Left cardiac atrium (tissue), 4 donors: ENCODE measurements around the gene PGBD1. TPM values are rescaled to one million over a fixed set of nuclear protein-coding genes. Genes with fewer than 3 reads are reported as not detected.
A peak's percentile ranks its signal among the peaks of the same experiment; 100 is the strongest.

ENCODE experiments used
- ATAC-seq, 2 donors: fragments of 200-7000 bp; cut with Tn5 transposase; one replicate each; pipeline ENCODE4 v1.9.1; 2020; ENCODE audit warnings: mild to moderate bottlenecking in 2 of 2, moderate library complexity in 2 of 2
- DNase-seq: peaks from one replicate; pipeline ENCODE4 v3.0.0-alpha.2; 2020
- intact Hi-C, 2 donors: fragments of 100-400 bp; cut with DNase I; formaldehyde crosslinking; loops; one replicate each; pipeline versions ENCODE4 v1.14.1 to v1.15.1; 2022 to 2023
- total RNA-seq, 2 donors: library from RNA; stranded (reverse); fragmentation: NEBNext Ultra II Directional; extraction: Animal tissue kit (Norgen Biotek cat#: 25700); gene quantifications; one replicate each; pipeline ENCODE4 v1.2.1, GENCODE V29; 2021
- donor health status: DM: no; HTN: yes; CAD: no.
- donor health status: DM: no; HTN: yes; CAD: no; lungs with severe emphysema.
- donor health status: DM: yes; HTN: yes; CAD: no.
- donor health status: Dilated cardiomyopathy.

Gene PGBD1
- total RNA-seq, 2 donors from 2014 or later, result 2.7 TPM

DNA sequence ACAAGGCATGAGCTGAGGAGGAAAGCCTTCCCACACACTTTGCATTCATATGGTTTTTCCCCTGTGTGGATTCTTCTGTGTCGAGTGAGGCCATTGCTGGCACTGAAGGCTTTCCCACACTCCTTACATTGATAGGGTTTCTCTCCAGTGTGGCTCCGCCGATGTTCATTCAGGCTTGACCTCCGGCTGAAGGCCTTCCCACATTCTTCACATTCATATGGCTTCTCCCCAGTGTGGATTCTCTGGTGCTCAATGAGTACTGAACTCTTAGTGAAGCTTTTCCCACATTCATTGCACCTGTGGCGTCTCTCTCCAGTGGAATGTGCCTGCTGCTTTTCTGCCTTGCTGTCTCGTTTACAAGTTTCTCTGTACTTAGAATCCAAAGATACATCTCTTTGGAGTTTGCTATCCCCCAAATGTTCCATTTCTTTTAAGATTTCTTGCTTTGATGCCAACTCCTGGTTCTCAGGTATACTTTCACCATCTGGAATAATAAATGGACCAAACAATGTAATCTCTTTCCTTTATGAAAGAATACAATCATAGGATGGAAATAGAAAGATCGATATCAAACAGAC, 45.1 kb downstream of the PGBD1 start:
- intact Hi-C loops, result no loop called here
- ATAC-seq (no peak), DNase-seq (no peak)

GRCh38 chr6:28330041-28330440, 48.7 kb downstream of the PGBD1 start:
- intact Hi-C loops, result loop anchor here in 1 of 2 donors (5.0 kb wide), 1 partner anchor 63 kb away; the partner anchor contains the start of gene ZSCAN26
- peak in 1 of 2 donors; percentile 22 for ATAC-seq
- DNase-seq, result no peak

DNA sequence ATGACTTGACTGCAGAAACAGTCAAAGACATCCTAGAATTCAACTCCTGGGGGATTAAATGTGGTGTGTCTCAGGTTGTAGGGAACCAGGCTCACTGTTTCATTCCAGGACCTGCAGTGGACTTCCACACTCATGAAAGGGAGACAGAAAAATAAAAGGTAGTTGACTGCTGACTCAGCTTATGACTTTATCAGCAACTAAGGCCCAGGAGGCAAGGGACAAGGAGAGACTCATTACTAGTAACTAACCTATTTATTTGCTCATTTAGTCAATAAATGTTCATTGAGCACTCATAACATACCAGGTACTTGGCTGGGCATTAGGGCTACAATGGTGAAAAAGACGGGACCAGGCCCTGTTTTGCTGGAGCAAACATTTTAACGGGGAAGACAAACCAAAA, 51.7 kb downstream of the PGBD1 start:
- intact Hi-C loops, result loop anchor here in 1 of 2 donors (5.0 kb wide), 1 partner anchor 66 kb away; the partner anchor contains the start of gene ZSCAN26
- DNase-seq (no peak), ATAC-seq (no peak)

DNA sequence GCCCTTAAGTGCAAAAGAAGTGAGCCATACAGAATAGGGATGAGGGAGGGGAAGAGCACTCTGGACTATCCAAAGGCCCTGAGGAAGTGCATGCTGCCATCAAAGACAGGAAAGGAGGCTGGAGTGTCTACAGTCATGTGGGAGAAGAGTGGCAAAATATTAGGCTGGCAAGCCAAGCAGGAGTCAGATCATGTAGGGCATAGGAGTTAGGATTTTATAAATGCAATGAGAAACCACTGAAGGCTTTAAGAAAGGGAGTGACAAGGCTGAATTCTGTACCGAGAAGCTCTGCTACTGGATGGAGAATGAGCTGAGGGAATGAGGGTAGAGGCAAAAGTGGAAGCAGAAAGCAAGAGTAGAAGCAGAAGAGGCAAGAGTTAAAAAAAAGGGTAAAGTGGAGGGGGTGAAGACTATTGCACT, 52.2 kb downstream of the PGBD1 start:
- no peak for DNase-seq
- no peak for ATAC-seq
- intact Hi-C loops, result loop anchor here in 1 of 2 donors (5.0 kb wide), 1 partner anchor 66 kb away; the partner anchor contains the start of gene ZSCAN26

DNA sequence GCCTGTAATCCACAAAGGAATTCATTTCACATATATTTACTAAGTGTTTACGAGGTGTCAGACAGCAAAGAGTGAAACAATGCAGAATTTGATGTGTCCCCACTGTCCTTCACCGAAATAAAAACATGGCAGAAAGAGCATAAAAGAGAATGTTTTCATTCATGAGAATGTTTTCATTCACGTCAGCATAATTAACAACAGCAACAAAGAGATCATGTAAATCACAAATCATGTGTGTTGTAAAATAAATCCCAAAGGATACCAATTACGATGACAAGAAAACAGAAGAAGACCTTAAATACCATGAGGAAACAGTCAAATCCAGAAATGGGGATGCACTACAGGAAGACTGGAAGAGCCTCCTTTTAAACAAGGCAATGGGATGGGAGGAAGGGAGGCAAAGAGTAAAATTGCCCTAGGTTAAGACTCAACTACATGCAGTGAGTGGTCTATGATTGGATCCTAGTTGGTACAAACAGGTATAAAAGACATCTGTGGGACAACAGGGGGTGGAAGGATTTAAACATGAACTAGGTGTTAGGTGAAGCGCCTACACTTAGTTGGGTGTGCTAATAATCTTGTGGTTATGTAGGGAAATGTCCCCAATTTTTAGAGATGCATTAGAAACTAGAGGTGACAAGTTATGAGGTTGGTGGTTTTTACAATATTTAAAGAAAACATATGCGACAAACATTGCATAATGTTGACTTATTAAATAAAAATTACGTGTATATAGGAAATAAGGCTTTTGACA, 53.1 kb downstream of the PGBD1 start:
- DNase-seq (no peak), ATAC-seq (no peak)
- intact Hi-C loops, result loop anchor here in 1 of 2 donors (5.0 kb wide), 1 partner anchor 67 kb away; the partner anchor contains the start of gene ZSCAN26

DNA sequence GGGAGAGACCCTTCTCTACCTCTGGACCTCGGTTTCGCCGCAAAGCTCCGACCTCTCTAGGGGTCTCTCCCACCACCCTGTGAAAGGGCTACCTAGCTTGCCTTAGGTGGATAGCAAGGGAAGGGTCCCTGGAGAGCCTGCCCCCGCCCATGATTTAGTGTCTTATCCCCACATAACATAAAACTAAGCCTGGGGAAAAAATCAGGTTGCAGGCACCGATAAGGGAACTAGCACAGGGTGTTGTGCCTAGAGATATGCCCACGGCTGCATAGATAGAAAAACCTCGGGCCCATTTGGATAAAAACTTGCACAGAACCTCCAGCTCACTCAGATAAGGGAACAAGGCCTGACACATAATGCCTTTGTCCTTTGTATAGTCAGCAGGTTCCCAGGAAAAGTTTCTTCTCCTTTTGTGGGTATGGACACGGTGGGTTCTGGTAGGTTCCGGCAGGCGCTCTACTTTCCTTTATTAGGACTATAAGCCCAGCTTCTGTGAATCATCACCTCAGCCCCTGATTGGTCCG, 53.7 kb downstream of the PGBD1 start:
- ATAC-seq, result no peak
- intact Hi-C loops, result no loop called here
- DNase-seq, result no peak

- peak; percentile 97 to 98 for ATAC-seq
Measured at GRCh38 chr6:28335564-28336283, 54.4 kb downstream of the PGBD1 start, which contains the start of gene ZSCAN31. Gene ZSCAN31 (minus strand): TSS chr6:28336148. CDS start chr6:28329683, 6,465 bp downstream.

DNA sequence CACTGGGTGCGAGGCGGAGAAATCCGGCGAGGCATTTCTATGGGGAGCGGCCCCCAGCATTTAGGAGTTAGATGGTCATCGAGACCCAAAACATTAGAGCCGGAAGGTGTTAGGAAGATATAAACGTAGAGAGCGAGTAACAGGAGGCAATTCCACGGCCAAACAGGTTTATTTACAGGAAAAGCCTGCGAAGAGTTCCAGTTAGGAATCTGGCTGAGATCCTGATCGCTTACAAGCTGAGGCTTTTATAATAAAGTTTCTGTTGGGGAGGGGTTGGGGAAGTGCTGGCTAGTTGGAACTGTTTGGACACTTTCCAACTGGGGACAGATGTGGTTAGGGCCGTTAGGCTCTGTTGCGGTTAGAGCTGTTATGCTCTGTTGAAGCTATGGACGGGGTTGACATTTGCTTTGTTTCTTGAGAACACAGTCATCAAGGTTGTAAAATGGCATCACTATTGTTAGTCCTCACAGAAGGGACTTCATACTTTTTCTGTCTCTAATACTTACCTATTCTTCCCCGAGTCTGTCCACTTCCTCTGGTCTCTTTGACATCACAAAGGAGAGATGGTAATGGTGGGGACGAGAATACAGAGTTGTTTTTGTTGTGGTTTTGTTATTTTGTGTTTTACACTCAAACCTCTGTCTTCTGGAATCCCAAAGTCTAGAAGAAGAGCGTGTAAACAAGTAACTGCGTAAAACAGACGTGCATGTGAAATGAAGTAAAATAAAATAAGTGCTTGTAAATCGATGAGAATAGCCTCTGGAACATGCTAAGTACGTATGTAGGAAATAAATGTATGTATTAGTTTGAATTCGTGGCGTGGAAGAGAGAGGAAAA, 55.1 kb downstream of the PGBD1 start:
- ATAC-seq (peak; percentile 52 to 54), DNase-seq (no peak)
- intact Hi-C loops, result no loop called here

More at GRCh38 chr6:28335564-28336283, 54.4 kb downstream of the PGBD1 start, which contains the start of gene ZSCAN31:
- intact Hi-C loops, result no loop called here
- peak; percentile 96 for DNase-seq

GRCh38 chr6:28337121-28337520, 55.7 kb downstream of the PGBD1 start:
- ATAC-seq (no peak), DNase-seq (no peak)
- intact Hi-C loops, result no loop called here

DNA sequence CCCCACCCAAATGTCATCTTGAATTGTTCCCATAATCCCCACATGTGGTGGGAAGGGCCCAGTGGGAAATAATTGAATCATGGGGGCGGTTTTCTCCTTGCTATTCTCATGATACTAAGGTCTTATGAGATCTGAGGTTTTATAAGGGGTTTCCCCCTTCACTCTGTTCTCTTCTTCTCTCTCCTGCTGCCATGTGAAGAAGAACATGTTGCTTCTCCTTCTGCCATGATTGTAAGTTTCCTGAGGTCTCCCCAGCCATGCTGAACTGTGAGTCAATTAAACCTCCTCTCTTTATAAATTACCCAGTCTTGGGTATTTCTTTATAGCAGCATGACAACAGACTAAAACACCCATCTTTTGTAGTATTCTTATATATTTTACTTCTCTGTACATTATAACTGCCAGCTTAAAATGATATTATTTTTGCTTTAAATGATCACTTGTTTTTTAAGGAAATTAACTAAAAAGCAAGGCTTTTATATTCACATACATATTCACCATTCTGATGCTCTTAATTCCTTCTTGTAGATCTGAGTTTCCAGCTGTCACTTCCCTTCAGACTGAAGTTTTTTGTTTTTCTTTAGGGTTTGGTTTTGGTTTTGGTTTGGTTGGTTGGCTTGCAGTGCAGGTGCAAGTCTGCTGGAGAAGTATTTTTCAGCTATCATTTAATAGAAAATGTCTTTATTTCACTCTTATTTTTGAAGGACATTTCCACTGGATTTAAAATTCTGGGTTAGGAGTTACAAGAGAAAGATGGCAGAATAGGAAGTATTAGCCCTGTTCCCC, 59.1 kb downstream of the PGBD1 start:
- intact Hi-C loops, result loop anchor here in 1 of 2 donors (5.0 kb wide), 1 partner anchor 58 kb away; the partner anchor contains the start of gene PGBD1
- no peak for DNase-seq
- ATAC-seq, result no peak

DNA sequence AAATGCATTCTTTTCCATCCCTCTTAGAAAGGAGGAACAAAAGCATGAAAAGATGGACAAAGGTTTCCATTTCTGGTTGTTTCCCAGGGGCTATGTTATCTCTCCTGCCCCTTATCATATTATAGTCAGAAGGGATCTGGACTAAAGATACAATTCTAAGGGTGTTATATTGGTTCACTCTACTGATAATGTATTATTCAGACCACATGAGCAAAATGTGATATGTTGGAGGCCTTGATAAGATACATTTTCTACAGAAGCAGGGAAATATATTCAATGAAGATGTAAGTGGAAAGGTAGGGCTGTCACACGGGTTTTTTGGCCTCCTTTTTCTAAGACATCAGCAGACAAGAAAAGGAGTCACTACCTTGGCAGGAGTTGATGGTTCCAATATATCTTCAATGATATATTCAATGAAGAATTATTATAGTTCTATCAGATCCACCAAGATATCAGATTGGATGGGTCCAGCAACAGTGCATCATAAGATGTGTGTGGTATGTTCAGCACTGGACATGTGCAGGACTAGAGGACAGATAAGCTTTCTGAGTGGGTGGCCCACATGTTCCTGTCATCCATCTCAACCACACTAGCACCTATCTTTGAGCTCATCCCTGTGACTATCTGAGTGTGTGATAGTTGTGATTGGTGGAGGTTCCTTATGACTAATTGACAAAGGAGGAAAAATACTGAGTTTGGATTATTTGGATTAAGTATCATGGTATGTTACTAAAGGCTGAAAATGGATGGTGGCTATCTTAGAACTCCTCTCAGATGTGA, 62.7 kb downstream of the PGBD1 start:
- ATAC-seq (no peak), DNase-seq (no peak)
- intact Hi-C loops, result loop anchor here in 1 of 2 donors (5.0 kb wide), 1 partner anchor 62 kb away; the partner anchor contains the start of gene PGBD1

DNA sequence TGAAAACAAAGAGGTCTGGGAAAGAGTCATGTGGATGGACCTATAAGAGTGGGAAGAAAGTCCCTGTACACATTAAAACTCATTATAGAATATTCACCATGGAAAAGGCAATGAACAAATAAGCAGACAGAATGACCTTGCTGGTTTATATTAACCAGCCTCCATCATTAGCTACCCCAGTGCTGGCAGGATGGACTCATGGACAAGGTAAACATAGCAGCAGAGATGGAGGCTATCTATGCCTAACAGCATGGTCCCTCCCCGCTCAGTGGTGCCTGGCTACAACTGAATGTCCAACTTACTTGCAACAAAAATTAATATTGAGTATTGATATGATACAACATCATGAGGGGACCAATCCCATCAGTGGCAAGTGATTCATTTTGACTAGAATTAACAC, 63.8 kb downstream of the PGBD1 start:
- ATAC-seq, result no peak
- DNase-seq, result no peak
- intact Hi-C loops, result no loop called here

GRCh38 chr6:28347119-28347518, 65.7 kb downstream of the PGBD1 start:
- intact Hi-C loops, result no loop called here
- no peak for ATAC-seq
- DNase-seq, result no peak

DNA sequence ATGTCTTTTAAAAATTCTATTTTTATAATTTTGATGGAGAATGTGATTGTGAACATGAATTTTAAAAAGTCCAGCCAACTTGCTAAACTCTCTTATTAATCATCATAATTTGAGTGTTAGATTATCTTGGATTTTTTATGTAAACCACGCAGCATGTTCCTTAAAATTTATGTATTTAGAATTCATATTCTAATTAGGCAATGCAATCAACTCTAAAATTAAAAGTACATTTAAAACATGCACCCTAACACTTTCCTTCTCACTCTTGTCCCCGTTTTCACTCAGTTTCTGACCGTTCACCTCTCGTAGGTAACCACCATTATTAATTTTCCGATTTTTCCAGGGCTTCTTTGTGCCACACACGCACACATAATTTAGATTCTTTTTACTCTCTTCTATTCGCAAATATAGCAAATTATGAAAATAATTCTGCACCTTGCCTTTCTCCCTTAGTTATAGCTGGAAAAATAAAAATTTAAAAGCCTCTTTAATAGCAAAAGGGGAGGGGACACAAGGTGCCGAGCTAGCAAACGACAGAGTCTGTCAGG, 68.0 kb downstream of the PGBD1 start:
- no peak for DNase-seq
- peak in 1 of 2 donors; percentile 6 for ATAC-seq
- intact Hi-C loops, result no loop called here

GRCh38 chr6:28349892-28350737, 68.7 kb downstream of the PGBD1 start, which contains the start of gene ZKSCAN3:
Gene ZKSCAN3 (plus strand): TSS chr6:28349947. CDS start chr6:28359587, 9,640 bp downstream.
- peak; percentile 96 to 97 for ATAC-seq
- intact Hi-C loops, result loop anchor here in 1 of 2 donors (10.0 kb wide), 1 partner anchor 215 kb away; no protein-coding TSS in a partner anchor
- DNase-seq, result peak; percentile 86
